HG03457 (cell line): ENCODE results near the gene SUN5.

Experiments used
- ATAC-seq: cut with Tn5 transposase; IDR thresholded peaks from one replicate; pipeline ENCODE4 v1.9.1; 2021; ENCODE audit warnings: moderate number of reproducible peaks; ENCODE audit not compliant: unreplicated experiment

Gene SUN5

GRCh38 chr20:33014336-33015113 lies 10.3 kb upstream of the SUN5 start:
- no peak for ATAC-seq

- no peak for ATAC-seq
Observed at GRCh38 chr20:33013701-33014326, 9.6 kb upstream of the SUN5 start.

GRCh38 chr20:33012327-33013189 lies 8.3 kb upstream of the SUN5 start:
- ATAC-seq, result no peak

- ATAC-seq, result no peak
Observed at GRCh38 chr20:33010674-33011449, 6.6 kb upstream of the SUN5 start.

GRCh38 chr20:33010133-33010504 lies 5.9 kb upstream of the SUN5 start:
- ATAC-seq, result no peak

GRCh38 chr20:33009214-33010132 lies 5.2 kb upstream of the SUN5 start:
- ATAC-seq, result no peak

GRCh38 chr20:33008336-33009213 lies 4.3 kb upstream of the SUN5 start:
- ATAC-seq, result no peak

GRCh38 chr20:33007376-33008335 lies 3.4 kb upstream of the SUN5 start, which contains the start of gene BPIFB2:
BPIFB2 (plus strand) TSS chr20:33007704; CDS start chr20:33008575, 871 bp downstream.
- no peak for ATAC-seq

GRCh38 chr20:33006776-33007375 lies 2.6 kb upstream of the SUN5 start:
- ATAC-seq, result no peak

GRCh38 chr20:33005908-33006775 lies 1.9 kb upstream of the SUN5 start:
- no peak for ATAC-seq

- ATAC-seq, result no peak
Observed at GRCh38 chr20:33005132-33005566, 916 bp upstream of the SUN5 start.

- no peak for ATAC-seq
Observed at GRCh38 chr20:33002087-33002808, 2.0 kb downstream of the SUN5 start.

GRCh38 chr20:33000802-33001466 lies 3.3 kb downstream of the SUN5 start:
- no peak for ATAC-seq

GRCh38 chr20:32999603-33000250 lies 4.5 kb downstream of the SUN5 start:
- ATAC-seq, result no peak

- no peak for ATAC-seq
Observed at GRCh38 chr20:32997431-32997830, 6.8 kb downstream of the SUN5 start.
